ENCODE measurements around the gene HEXA. TPM values are rescaled to one million over a fixed set of nuclear protein-coding genes. Genes with fewer than 3 reads are reported as not detected.
"Not testable (repeated sequence)": the region's sequence is repeated elsewhere in the genome, so short reads cannot be mapped to it uniquely, and the experiment has no call there.

Gene HEXA
- total RNA-seq, 4 donors from 2014 or later = 104 to 140 (median 111) TPM

GRCh38 chr15:72415304-72415703 is 39.5 kb upstream of the HEXA start:
- H3K27me3 ChIP-seq = no peaks in the 10 kb centered on the region
- 69 to 70% methylated on average over 2 of the region's 2 CpGs for whole genome bisulfite sequencing, 2 donors
- H3K4me1 ChIP-seq = no peaks in the 10 kb centered on the region
- intact Hi-C loops (cut with DNase I) = no loop called here
- H3K4me3 ChIP-seq (replicated peaks in 1 of 3) = no peak overlapping the region
- no peaks in the 10 kb centered on the region for H3K36me3 ChIP-seq
- no peak for DNase-seq
- H3K9me3 ChIP-seq = no peaks in the 10 kb centered on the region
- TF ChIP-seq CTCF (IDR thresholded peaks at IDR 0.05) (no peak), POLR2A (IDR thresholded peaks at IDR 0.05) (no peak)
- H3K27ac ChIP-seq = no peak overlapping the region

GRCh38 chr15:72413337-72413736 is 37.5 kb upstream of the HEXA start:
- DNase-seq; H3K4me3 ChIP-seq (replicated peaks in 1 of 3); intact Hi-C loops (cut with DNase I); H3K27me3 ChIP-seq; H3K36me3 ChIP-seq; H3K4me1 ChIP-seq; H3K27ac ChIP-seq; H3K9me3 ChIP-seq: not testable (repeated sequence)
- 84 to 89% methylated on average over 3 of the region's 3 CpGs for WGBS, 2 donors

GRCh38 chr15:72411544-72411943 is 35.7 kb upstream of the HEXA start:
- Histone ChIP-seq H3K4me3 (replicated peaks in 1 of 3) (no peak overlapping the region), H3K9me3 (no peaks in the 10 kb centered on the region), H3K36me3 (no peaks in the 10 kb centered on the region), H3K27ac (no peak overlapping the region), H3K4me1 (no peaks in the 10 kb centered on the region), H3K27me3 (no peaks in the 10 kb centered on the region)
- DNase-seq = no peak
- intact Hi-C loops (cut with DNase I) = no loop called here
- WGBS, 2 donors = 38 to 39% methylated on average over 1 of the region's 1 CpG
- TF ChIP-seq POLR2A (IDR thresholded peaks at IDR 0.05) (no peak), CTCF (IDR thresholded peaks at IDR 0.05) (no peak)

GRCh38 chr15:72411111-72411510 is 35.3 kb upstream of the HEXA start:
- Histone ChIP-seq H3K36me3 (no peaks in the 10 kb centered on the region), H3K4me3 (replicated peaks in 1 of 3) (no peak overlapping the region), H3K4me1 (no peaks in the 10 kb centered on the region), H3K27me3 (no peaks in the 10 kb centered on the region), H3K27ac (no peak overlapping the region), H3K9me3 (no peaks in the 10 kb centered on the region)
- no peak for DNase-seq
- 87 to 90% methylated on average over 5 of the region's 5 CpGs for WGBS, 2 donors
- TF ChIP-seq POLR2A (IDR thresholded peaks at IDR 0.05) (no peak), CTCF (IDR thresholded peaks at IDR 0.05) (no peak)
- intact Hi-C loops (cut with DNase I) = no loop called here

GRCh38 chr15:72406936-72407335 is 31.1 kb upstream of the HEXA start:
- Histone ChIP-seq H3K27ac (no peak overlapping the region), H3K4me3 (replicated peaks in 1 of 3) (no peak overlapping the region), H3K36me3 (no peaks in the 10 kb centered on the region), H3K27me3 (no peaks in the 10 kb centered on the region), H3K9me3 (no peaks in the 10 kb centered on the region), H3K4me1 (no peaks in the 10 kb centered on the region)
- TF ChIP-seq CTCF (IDR thresholded peaks at IDR 0.05) = no peak
- no peak for TF ChIP-seq POLR2A (IDR thresholded peaks at IDR 0.05)
- 75 to 79% methylated on average over 3 of the region's 3 CpGs for WGBS, 2 donors
- no peak for DNase-seq
- intact Hi-C loops (cut with DNase I) = no loop called here

GRCh38 chr15:72404841-72405240 is 29.0 kb upstream of the HEXA start:
- Histone ChIP-seq H3K9me3 (no peaks in the 10 kb centered on the region), H3K4me3 (replicated peaks in 1 of 3) (no peak overlapping the region), H3K27ac (no peak overlapping the region), H3K27me3 (no peaks in the 10 kb centered on the region), H3K36me3 (no peaks in the 10 kb centered on the region), H3K4me1 (no peaks in the 10 kb centered on the region)
- intact Hi-C loops (cut with DNase I) = no loop called here
- no peak for TF ChIP-seq POLR2A (IDR thresholded peaks at IDR 0.05)
- TF ChIP-seq CTCF (IDR thresholded peaks at IDR 0.05) = no peak
- no peak for DNase-seq

Data from thyroid gland (tissue), 4 donors.